Metanephros (tissue), 2 donors: ENCODE data around the gene GPR142. TPM values are rescaled to one million over a fixed set of nuclear protein-coding genes. Genes with fewer than 3 reads are reported as not detected.

Experiments
- small RNA-seq: library from RNA; depleted of rRNA; stranded (forward); fragments of <200 nt; gene quantifications from one replicate; pipeline ENCODE3, GENCODE V24; 2014; ENCODE audit warnings: low replicate concordance
- total RNA-seq: library from RNA; depleted of rRNA; stranded (reverse); fragments of >200 nt; gene quantifications from one replicate; pipeline ENCODE4 v1.2.3, GENCODE V29; 2014

GPR142 gene
- total RNA-seq, result 0.29 TPM

GRCh38 chr17:74367206-74367605 lies at the start of gene GPR142:
GPR142 (plus strand) TSS chr17:74367506; CDS start chr17:74369541, 2,035 bp downstream.

GRCh38 chr17:74325743-74326379 lies 41.4 kb upstream of the GPR142 start, which contains the start of gene KIF19:
KIF19 (plus strand) TSS chr17:74326226; CDS start chr17:74326350, 124 bp downstream.

GRCh38 chr17:74361230-74362068 lies 5.9 kb upstream of the GPR142 start, which contains the start of gene BTBD17:
BTBD17 (minus strand) TSS chr17:74361868; CDS start chr17:74361819, 49 bp downstream.

Small RNA genes within 50 kb of the gene (small RNA-seq; reads per million reads assigned to genes)
- gene RNA5SP448, result not detected

Other genes starting within 250 kb of the GPR142 start
- gene RPL38, start 163.8 kb upstream of the GPR142 start, total RNA-seq, result 1,516 TPM
- gene TTYH2, start 153.9 kb upstream of the GPR142 start, total RNA-seq, result 35.6 TPM
- not detected for gene DNAI2, start 93.3 kb upstream of the GPR142 start, total RNA-seq
- gene KIF19, start 41.3 kb upstream of the GPR142 start, total RNA-seq, result 0.23 TPM
- gene BTBD17, start 5.6 kb upstream of the GPR142 start, total RNA-seq, result 0.12 TPM
- 231 TPM for gene GPRC5C, start 64.6 kb downstream of the GPR142 start, total RNA-seq
- gene CD300A, start 99.1 kb downstream of the GPR142 start, total RNA-seq, result 5.0 TPM
- gene CD300LB, start 164.0 kb downstream of the GPR142 start, total RNA-seq, result 0.82 TPM
- 1.2 TPM for gene CD300C, start 178.6 kb downstream of the GPR142 start, total RNA-seq
- not detected for gene CD300H, start 200.0 kb downstream of the GPR142 start, total RNA-seq
- gene CD300LD, start 224.8 kb downstream of the GPR142 start, total RNA-seq, result not detected